ENCODE results near the gene NMNAT3.

DNA sequence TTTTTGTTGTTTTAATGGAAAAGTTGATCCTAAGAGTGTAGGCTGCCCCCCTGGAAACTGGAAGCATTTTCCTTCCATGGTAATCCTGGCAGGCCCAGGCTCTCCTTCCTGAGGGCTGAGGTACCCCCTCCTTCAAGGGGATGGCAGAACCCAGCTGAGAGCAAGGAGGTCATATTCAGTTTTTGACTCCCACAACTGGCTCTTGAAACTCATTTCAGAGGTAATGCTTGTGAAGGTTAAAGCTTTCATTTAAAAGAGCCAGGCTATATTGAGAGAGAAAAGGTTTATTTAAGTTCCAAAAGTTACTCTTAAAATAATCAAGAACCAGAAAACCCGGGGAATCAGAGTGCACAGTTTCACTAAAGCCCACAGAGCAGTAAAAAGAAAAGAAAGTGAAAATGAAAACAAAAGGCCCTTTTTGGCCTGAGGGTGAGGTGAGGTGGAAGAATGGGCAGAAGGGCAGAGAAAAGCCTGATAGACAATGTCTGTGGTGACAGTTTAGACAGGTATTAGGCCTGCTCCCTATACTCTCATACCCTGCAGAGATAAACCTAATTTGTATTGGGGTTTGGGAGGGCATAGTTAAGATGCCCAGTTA lies 91.3 kb downstream of the NMNAT3 start:
- TF ChIP-seq, protein P1, sequence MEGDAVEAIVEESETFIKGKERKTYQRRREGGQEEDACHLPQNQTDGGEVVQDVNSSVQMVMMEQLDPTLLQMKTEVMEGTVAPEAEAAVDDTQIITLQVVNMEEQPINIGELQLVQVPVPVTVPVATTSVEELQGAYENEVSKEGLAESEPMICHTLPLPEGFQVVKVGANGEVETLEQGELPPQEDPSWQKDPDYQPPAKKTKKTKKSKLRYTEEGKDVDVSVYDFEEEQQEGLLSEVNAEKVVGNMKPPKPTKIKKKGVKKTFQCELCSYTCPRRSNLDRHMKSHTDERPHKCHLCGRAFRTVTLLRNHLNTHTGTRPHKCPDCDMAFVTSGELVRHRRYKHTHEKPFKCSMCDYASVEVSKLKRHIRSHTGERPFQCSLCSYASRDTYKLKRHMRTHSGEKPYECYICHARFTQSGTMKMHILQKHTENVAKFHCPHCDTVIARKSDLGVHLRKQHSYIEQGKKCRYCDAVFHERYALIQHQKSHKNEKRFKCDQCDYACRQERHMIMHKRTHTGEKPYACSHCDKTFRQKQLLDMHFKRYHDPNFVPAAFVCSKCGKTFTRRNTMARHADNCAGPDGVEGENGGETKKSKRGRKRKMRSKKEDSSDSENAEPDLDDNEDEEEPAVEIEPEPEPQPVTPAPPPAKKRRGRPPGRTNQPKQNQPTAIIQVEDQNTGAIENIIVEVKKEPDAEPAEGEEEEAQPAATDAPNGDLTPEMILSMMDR (IDR thresholded peaks at IDR 0.05), result no peak
- TF ChIP-seq EP300 (IDR thresholded peaks at IDR 0.05), result no peak
